Measurements from ENCODE around the gene SEL1L2. TPM values are rescaled to one million over a fixed set of nuclear protein-coding genes. Genes with fewer than 3 reads are reported as not detected.

Gene SEL1L2
- total and polyA plus RNA-seq, 7 experiments from 2014 or later = not detected

- peaks cover 0 to 3% (median 0%) of the 10 kb centered on the region in 7 donors for H3K4me1 Mint-ChIP-seq
Observed at GRCh38 chr20:13851279-13851678, 139.1 kb downstream of the SEL1L2 start.

GRCh38 chr20:13844296-13844695 lies 146.1 kb downstream of the SEL1L2 start:
- H3K27ac ChIP-seq (ENCODE audit: low read depth, low read length) = no peak overlapping the region
- Mint-ChIP-seq H3K27me3 (peaks cover 0 to 16% (median 4%) of the 10 kb centered on the region in 5 donors), H3K36me3 (no peaks in the 10 kb centered on the region), H3K4me1 (peaks cover 0 to 2% (median 0%) of the 10 kb centered on the region in 7 donors), H3K9me3 (peaks cover 0 to 2% (median 0%) of the 10 kb centered on the region in 11 donors), H3K4me3 (no peak overlapping the region), H3K27ac (no peak overlapping the region)
- POLR2A ChIA-PET = no interaction called here
- H3K4me3 ChIP-seq (ENCODE audit: low read length) = no peak overlapping the region
- H3K36me3 ChIP-seq (ENCODE audit: control insufficient read depth in 2 of 3, insufficient read depth in 3 of 3, low read length in 3 of 3) = no peaks in the 10 kb centered on the region
- intact Hi-C loops (cut with micrococcal nuclease) = no loop called here
- H3K27me3 ChIP-seq (ENCODE audit: control insufficient read depth in 2 of 2, insufficient read depth in 2 of 2, low read length in 2 of 2) = no peaks in the 10 kb centered on the region
- no peaks in the 10 kb centered on the region for H3K4me1 ChIP-seq (ENCODE audit: control insufficient read depth in 2 of 2, insufficient read depth in 2 of 2, low read length in 2 of 2)
- no peak for ATAC-seq
- CTCF ChIA-PET = no interaction called here
- H3K9me3 ChIP-seq (ENCODE audit: control insufficient read depth in 2 of 3, low read length in 3 of 3) = no peaks in the 10 kb centered on the region
- DNase-seq = no peak

More at GRCh38 chr20:13851279-13851678, 139.1 kb downstream of the SEL1L2 start:
- POLR2A ChIA-PET = no interaction called here
- DNase-seq (no peak), ATAC-seq (no peak)
- no peaks in the 10 kb centered on the region for H3K27me3 ChIP-seq (ENCODE audit: control insufficient read depth in 2 of 2, insufficient read depth in 2 of 2, low read length in 2 of 2)
- no peak overlapping the region for H3K27ac ChIP-seq (ENCODE audit: low read depth, low read length)
- no peaks in the 10 kb centered on the region for H3K4me1 ChIP-seq (ENCODE audit: control insufficient read depth in 2 of 2, insufficient read depth in 2 of 2, low read length in 2 of 2)
- H3K36me3 Mint-ChIP-seq = no peaks in the 10 kb centered on the region
- no peaks in the 10 kb centered on the region for H3K36me3 ChIP-seq (ENCODE audit: control insufficient read depth in 2 of 3, insufficient read depth in 3 of 3, low read length in 3 of 3)
- H3K9me3 ChIP-seq (ENCODE audit: control insufficient read depth in 2 of 3, low read length in 3 of 3) = no peaks in the 10 kb centered on the region
- intact Hi-C loops (cut with micrococcal nuclease) = no loop called here
- CTCF ChIA-PET = no interaction called here
- no peak overlapping the region for H3K4me3 ChIP-seq (ENCODE audit: low read length)
- peaks cover 4 to 13% (median 8%) of the 10 kb centered on the region in 5 donors for H3K27me3 Mint-ChIP-seq
- H3K4me3 Mint-ChIP-seq = no peak overlapping the region
- no peak overlapping the region for H3K27ac Mint-ChIP-seq
- peaks cover 0 to 2% (median 0%) of the 10 kb centered on the region in 11 donors for H3K9me3 Mint-ChIP-seq

- Histone ChIP-seq H3K27ac (ENCODE audit: low read depth, low read length) (no peak overlapping the region), H3K27me3 (ENCODE audit: control insufficient read depth in 2 of 2, insufficient read depth in 2 of 2, low read length in 2 of 2) (no peaks in the 10 kb centered on the region), H3K36me3 (ENCODE audit: control insufficient read depth in 2 of 3, insufficient read depth in 3 of 3, low read length in 3 of 3) (no peaks in the 10 kb centered on the region), H3K4me3 (ENCODE audit: low read length) (no peak overlapping the region), H3K4me1 (ENCODE audit: control insufficient read depth in 2 of 2, insufficient read depth in 2 of 2, low read length in 2 of 2) (no peaks in the 10 kb centered on the region), H3K9me3 (ENCODE audit: control insufficient read depth in 2 of 3, low read length in 3 of 3) (no peaks in the 10 kb centered on the region)
- DNase-seq (no peak), ATAC-seq (no peak)
- ChIA-PET POLR2A (no interaction called here), CTCF (no interaction called here)
- intact Hi-C loops (cut with micrococcal nuclease) = no loop called here
- H3K27ac Mint-ChIP-seq = no peak overlapping the region
- no peak overlapping the region for H3K4me3 Mint-ChIP-seq
- H3K27me3 Mint-ChIP-seq = peaks cover 2 to 22% (median 13%) of the 10 kb centered on the region in 5 donors
- H3K36me3 Mint-ChIP-seq = no peaks in the 10 kb centered on the region
- no peaks in the 10 kb centered on the region for H3K9me3 Mint-ChIP-seq
- no peaks in the 10 kb centered on the region for H3K4me1 Mint-ChIP-seq
Observed at GRCh38 chr20:13841206-13841605, 149.2 kb downstream of the SEL1L2 start.

- DNase-seq (no peak), ATAC-seq (no peak)
- H3K27ac ChIP-seq (ENCODE audit: low read depth, low read length) = no peak overlapping the region
- peaks cover 2 to 30% (median 14%) of the 10 kb centered on the region in 5 donors for H3K27me3 Mint-ChIP-seq
- no peaks in the 10 kb centered on the region for H3K4me1 ChIP-seq (ENCODE audit: control insufficient read depth in 2 of 2, insufficient read depth in 2 of 2, low read length in 2 of 2)
- H3K27ac Mint-ChIP-seq = no peak overlapping the region
- H3K9me3 Mint-ChIP-seq = no peaks in the 10 kb centered on the region
- no peak overlapping the region for H3K4me3 Mint-ChIP-seq
- H3K36me3 Mint-ChIP-seq = no peaks in the 10 kb centered on the region
- ChIA-PET CTCF (no interaction called here), POLR2A (no interaction called here)
- intact Hi-C loops (cut with micrococcal nuclease) = no loop called here
- no peak overlapping the region for H3K4me3 ChIP-seq (ENCODE audit: low read length)
- no peaks in the 10 kb centered on the region for H3K9me3 ChIP-seq (ENCODE audit: control insufficient read depth in 2 of 3, low read length in 3 of 3)
- no peaks in the 10 kb centered on the region for H3K27me3 ChIP-seq (ENCODE audit: control insufficient read depth in 2 of 2, insufficient read depth in 2 of 2, low read length in 2 of 2)
- H3K36me3 ChIP-seq (ENCODE audit: control insufficient read depth in 2 of 3, insufficient read depth in 3 of 3, low read length in 3 of 3) = no peaks in the 10 kb centered on the region
- H3K4me1 Mint-ChIP-seq = no peaks in the 10 kb centered on the region
Observed at GRCh38 chr20:13840093-13840465, 150.3 kb downstream of the SEL1L2 start.

- no peak overlapping the region for H3K27ac Mint-ChIP-seq
- H3K27me3 Mint-ChIP-seq = peaks cover 2 to 34% (median 14%) of the 10 kb centered on the region in 5 donors
- POLR2A ChIA-PET = no interaction called here
- H3K27me3 ChIP-seq (ENCODE audit: control insufficient read depth in 2 of 2, insufficient read depth in 2 of 2, low read length in 2 of 2) = no peaks in the 10 kb centered on the region
- no peaks in the 10 kb centered on the region for H3K9me3 ChIP-seq (ENCODE audit: control insufficient read depth in 2 of 3, low read length in 3 of 3)
- no peaks in the 10 kb centered on the region for H3K4me1 ChIP-seq (ENCODE audit: control insufficient read depth in 2 of 2, insufficient read depth in 2 of 2, low read length in 2 of 2)
- H3K36me3 ChIP-seq (ENCODE audit: control insufficient read depth in 2 of 3, insufficient read depth in 3 of 3, low read length in 3 of 3) = no peaks in the 10 kb centered on the region
- H3K36me3 Mint-ChIP-seq = no peaks in the 10 kb centered on the region
- no peak overlapping the region for H3K4me3 ChIP-seq (ENCODE audit: low read length)
- H3K9me3 Mint-ChIP-seq = no peaks in the 10 kb centered on the region
- intact Hi-C loops (cut with micrococcal nuclease) = no loop called here
- DNase-seq = no peak
- ATAC-seq = no peak
- CTCF ChIA-PET = no interaction called here
- no peak overlapping the region for H3K4me3 Mint-ChIP-seq
- no peaks in the 10 kb centered on the region for H3K4me1 Mint-ChIP-seq
- H3K27ac ChIP-seq (ENCODE audit: low read depth, low read length) = no peak overlapping the region
Observed at GRCh38 chr20:13839421-13840092, 150.9 kb downstream of the SEL1L2 start.

- intact Hi-C loops (cut with micrococcal nuclease) = no loop called here
- no peaks in the 10 kb centered on the region for H3K9me3 ChIP-seq (ENCODE audit: control insufficient read depth in 2 of 3, low read length in 3 of 3)
- CTCF ChIA-PET = no interaction called here
- DNase-seq = no peak
- no peak for ATAC-seq
- no peaks in the 10 kb centered on the region for H3K36me3 ChIP-seq (ENCODE audit: control insufficient read depth in 2 of 3, insufficient read depth in 3 of 3, low read length in 3 of 3)
- no peaks in the 10 kb centered on the region for H3K4me1 Mint-ChIP-seq
- peaks cover 2 to 34% (median 14%) of the 10 kb centered on the region in 5 donors for H3K27me3 Mint-ChIP-seq
- no peak overlapping the region for H3K4me3 ChIP-seq (ENCODE audit: low read length)
- H3K27me3 ChIP-seq (ENCODE audit: control insufficient read depth in 2 of 2, insufficient read depth in 2 of 2, low read length in 2 of 2) = no peaks in the 10 kb centered on the region
- no peaks in the 10 kb centered on the region for H3K4me1 ChIP-seq (ENCODE audit: control insufficient read depth in 2 of 2, insufficient read depth in 2 of 2, low read length in 2 of 2)
- no peak overlapping the region for H3K27ac Mint-ChIP-seq
- H3K4me3 Mint-ChIP-seq = no peak overlapping the region
- POLR2A ChIA-PET = no interaction called here
- no peaks in the 10 kb centered on the region for H3K36me3 Mint-ChIP-seq
- H3K9me3 Mint-ChIP-seq = no peaks in the 10 kb centered on the region
- no peak overlapping the region for H3K27ac ChIP-seq (ENCODE audit: low read depth, low read length)
Observed at GRCh38 chr20:13838664-13839063, 151.8 kb downstream of the SEL1L2 start.

- Mint-ChIP-seq H3K4me1 (no peaks in the 10 kb centered on the region), H3K36me3 (no peaks in the 10 kb centered on the region), H3K27me3 (peaks cover 4 to 40% (median 14%) of the 10 kb centered on the region in 5 donors), H3K9me3 (peaks cover 0 to 9% (median 2%) of the 10 kb centered on the region in 11 donors), H3K4me3 (no peak overlapping the region), H3K27ac (no peak overlapping the region)
- H3K36me3 ChIP-seq (ENCODE audit: control insufficient read depth in 2 of 3, insufficient read depth in 3 of 3, low read length in 3 of 3) = no peaks in the 10 kb centered on the region
- DNase-seq (no peak), ATAC-seq (no peak)
- H3K9me3 ChIP-seq (ENCODE audit: control insufficient read depth in 2 of 3, low read length in 3 of 3) = no peaks in the 10 kb centered on the region
- intact Hi-C loops (cut with micrococcal nuclease) = no loop called here
- H3K4me1 ChIP-seq (ENCODE audit: control insufficient read depth in 2 of 2, insufficient read depth in 2 of 2, low read length in 2 of 2) = no peaks in the 10 kb centered on the region
- no peak overlapping the region for H3K27ac ChIP-seq (ENCODE audit: low read depth, low read length)
- POLR2A ChIA-PET = no interaction called here
- no peak overlapping the region for H3K4me3 ChIP-seq (ENCODE audit: low read length)
- H3K27me3 ChIP-seq (ENCODE audit: control insufficient read depth in 2 of 2, insufficient read depth in 2 of 2, low read length in 2 of 2) = peaks cover 0 to 4% of the 10 kb centered on the region in 2 donors
- CTCF ChIA-PET = no interaction called here
Observed at GRCh38 chr20:13831476-13831875, 158.9 kb downstream of the SEL1L2 start.

Measured in naive thymus-derived CD4-positive, alpha-beta T cell (primary cell).